Left forelimb (tissue), 1 donor: ENCODE results near the gene ZNF581.
A peak's percentile ranks its signal among the peaks of the same experiment; 100 is the strongest.

Experiments
- DNase-seq: peaks from one replicate; pipeline ENCODE4 v3.0.0-alpha.2; 2018; ENCODE audit warnings: low spot score

The ZNF581 gene

GRCh38 chr19:55648585-55649267, 5.3 kb downstream of the ZNF581 start:
- DNase-seq, result no peak

GRCh38 chr19:55649268-55650125, 6.0 kb downstream of the ZNF581 start:
- DNase-seq, result no peak

GRCh38 chr19:55650126-55650557, 6.7 kb downstream of the ZNF581 start:
- no peak for DNase-seq

GRCh38 chr19:55650602-55651230, 7.3 kb downstream of the ZNF581 start:
- DNase-seq, result no peak

- DNase-seq, result no peak
These were observed 7.8 kb downstream of the ZNF581 start for GRCh38 chr19:55651236-55651635.

DNA sequence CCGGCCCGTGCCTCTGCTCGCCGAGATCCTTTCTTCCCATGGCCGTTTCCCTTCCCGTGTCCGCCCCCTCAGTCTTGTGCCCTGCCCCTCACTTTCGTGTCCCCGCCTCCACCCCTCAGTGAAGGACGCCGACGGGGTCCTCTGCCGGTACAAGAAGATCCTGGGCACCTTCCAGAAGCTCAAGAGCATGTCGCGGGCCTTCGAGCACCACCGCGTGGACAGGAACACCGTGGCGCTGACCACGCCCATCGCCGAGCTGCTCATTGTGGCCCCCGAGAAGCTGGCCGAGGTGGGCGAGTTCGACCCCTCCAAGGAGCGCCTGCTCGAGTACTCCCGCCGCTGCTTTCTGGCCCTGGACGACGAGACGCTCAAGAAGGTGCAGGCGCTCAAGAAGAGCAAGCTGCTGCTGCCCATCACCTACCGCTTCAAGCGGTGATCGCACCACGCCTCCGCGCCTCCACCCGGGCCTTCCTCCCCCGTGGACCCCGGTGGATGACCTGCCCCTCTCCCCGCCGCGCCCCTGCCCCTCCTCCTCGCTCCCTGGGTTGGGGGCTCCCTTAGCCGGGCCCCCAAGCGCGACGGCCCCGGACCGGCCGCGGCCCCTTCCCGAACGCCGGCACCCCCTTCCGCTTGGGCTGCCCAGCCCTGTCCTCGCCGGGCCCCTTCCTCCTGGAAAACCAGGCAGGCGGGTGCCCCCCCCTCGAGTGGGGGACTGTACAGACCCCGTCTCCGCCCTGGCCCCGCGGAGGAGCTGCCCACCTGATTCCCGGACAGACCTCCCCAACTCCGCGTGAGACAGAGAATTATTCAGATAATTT, 9.1 kb downstream of the ZNF581 start:
- no peak for DNase-seq

DNA sequence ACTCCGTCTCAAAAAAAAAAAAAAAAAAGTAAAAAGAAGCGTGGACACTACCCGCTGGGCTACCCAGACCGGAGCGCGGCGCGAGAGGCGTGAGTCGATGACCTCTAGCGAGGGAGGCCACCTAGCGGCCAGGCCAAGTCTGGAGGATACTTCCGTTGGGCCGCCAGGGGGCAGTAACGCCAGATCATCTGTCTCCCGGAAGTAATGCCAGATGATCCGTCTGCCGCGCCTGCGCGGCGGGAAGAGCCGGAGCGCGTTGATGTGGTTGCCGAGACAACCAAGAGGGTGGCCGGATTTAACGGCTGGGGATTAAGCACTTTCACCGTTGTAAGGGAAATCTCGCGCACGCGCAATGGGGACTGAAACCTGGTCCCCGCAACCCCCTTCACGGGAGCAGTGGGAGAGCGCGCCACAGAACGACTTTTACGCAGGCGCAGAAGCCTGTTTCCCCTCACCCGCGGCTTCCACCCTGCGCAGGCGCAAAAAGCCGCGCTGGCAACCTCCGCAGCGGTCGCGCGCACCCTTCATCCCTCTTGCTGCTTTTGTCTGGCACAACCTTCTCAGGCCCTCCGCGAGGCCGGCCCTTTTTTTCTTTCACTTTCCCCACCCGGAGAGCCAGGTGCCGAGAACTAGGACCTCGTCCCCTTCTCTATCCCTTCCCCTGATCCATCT, 10.3 kb downstream of the ZNF581 start:
- DNase-seq, result peak; percentile 98

GRCh38 chr19:55654323-55654867, 10.9 kb downstream of the ZNF581 start:
- peak; percentile 99 for DNase-seq

DNA sequence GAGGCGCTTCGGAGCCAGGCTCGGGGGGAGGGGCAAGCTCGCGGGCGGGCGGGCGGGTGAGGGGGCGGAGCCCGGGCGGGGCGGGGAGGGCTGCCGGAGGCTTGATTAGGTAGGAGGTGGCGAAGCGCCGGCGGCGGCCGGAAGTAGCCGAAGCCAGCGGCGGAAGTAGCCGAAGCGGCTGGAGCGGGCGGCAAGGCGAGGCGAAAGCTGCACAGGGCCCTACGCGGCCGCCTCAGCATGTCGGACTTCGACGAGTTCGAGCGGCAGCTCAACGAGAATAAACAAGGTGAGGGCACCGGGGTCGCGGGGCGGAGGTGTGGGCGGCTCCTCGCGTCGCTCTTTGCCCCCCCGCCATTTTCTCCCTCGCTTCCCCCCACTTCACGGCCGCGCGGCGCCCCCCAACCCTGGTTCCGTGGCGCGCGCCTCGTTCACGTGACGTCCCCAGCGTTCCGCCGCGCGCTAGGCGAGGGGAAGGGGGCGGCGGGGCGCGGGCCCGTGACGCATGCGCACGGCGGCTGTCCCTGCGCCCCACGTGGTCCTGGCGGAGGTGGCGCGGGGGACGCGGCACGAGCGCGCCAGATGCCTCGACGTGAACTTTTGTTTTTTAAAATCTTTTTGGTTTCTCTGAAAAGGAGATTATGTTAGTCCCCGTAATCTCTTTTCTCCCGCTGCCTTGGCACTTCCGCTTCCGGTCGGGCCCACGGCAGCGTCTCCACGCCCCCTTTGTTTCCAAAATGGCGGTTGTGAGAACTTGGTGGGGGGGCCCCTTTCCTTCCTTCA, 11.6 kb downstream of the ZNF581 start, which contains the start of gene U2AF2:
TSS of gene U2AF2 (plus strand) at position 168 of the 780 bp plus-strand sequence. CDS start at position 238, 70 bp downstream.
- DNase-seq, result peak; percentile 99

DNA sequence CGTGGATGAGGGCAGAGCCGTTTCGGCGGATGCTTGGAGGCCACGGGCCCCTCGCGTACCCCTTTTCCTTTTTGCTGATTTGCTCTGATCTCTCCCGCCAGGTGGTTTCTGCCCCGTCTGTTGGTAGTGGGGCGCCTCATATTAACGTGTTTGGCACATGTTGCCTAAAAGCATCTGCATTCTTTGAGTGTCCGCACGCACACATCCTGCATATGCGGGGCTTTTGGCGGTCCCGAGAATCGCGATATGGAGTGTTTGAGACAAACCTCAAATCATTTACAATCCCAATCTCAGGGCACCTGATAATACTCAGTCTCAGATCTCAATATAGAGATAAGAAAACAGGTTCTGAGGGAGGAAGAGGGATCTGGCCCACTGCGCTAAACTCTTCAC, 12.2 kb downstream of the ZNF581 start:
- DNase-seq, result no peak

DNA sequence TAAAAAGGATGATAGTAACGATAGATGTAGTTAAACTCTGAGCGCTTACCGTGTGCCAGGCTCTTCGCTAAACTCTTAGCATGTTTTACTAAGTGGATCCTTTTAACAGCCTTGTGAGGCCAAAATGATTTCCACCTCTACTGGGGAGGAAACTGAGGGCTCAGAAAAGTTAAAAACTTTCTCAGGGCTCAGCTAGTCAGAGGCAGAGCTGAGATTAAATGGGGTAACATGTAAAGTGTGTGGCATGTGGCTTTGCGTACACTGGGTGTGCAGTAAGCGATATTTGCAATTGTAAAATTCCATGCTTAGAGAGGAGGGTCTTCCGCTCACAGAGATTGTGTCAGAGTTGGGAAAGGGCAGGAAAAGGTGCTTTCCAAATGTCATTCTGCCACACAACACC, 13.1 kb downstream of the ZNF581 start:
- no peak for DNase-seq

DNA sequence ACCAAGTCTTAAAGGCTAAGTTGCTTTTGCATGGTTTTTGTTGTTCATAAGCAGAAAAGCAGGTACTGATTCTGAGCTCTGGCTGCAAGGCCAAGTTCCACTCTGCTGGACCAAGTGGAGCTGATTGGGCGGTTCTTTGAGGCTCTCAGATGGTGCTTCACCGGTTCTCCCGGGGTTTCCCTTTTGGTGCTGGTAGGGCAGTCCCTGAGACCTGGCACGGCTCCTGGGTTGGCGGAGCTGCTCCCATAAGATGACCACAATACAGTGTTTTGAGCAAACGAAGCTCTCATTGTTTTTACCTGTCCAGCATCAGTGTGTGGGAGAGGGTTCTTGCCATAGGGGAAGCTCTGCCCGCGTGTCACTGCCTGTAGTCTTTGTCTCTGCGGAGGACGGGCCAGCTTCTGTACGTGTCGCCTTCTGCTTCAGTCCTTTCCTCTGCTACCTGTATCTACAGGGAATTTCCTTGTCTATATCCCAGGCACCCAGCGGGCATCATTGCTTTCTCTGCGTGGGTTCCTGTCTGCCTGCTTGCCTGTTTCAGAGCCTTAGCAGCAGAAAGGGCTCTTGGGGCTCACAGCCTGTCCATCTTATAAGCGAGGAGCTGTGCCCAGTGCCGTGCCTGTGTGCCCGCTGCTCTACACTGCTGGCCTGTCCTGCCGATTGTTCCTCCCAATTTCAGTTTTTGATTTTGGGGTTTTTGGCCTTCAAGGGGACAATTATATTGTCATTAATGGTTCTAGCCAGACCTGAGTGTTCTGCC, 13.7 kb downstream of the ZNF581 start:
- no peak for DNase-seq

DNA sequence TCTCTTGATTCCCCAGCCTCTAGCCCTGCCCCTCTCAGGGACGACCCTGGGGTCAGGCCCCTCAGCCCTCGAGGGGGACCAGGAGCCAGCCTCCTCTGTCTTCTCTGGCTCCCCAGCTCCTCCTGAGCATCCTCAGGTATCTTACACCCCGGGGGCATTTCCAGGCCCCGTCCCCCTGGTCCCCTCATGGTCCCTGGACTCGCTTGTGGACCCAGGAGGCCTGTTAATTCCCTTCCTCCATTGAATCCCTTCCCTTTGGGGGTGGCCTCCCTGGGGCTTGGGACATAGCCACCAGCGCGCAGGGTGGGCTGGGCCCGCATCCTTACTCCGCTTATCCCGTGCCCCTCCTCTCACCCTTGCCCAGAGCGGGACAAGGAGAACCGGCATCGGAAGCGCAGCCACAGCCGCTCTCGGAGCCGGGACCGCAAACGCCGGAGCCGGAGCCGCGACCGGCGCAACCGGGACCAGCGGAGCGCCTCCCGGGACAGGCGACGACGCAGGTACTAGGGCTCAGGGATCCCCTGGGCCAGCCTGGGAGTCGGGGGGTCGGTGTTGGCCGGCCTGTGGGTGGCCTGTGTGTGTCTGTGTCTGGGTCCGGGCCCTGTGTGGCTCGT, 15.5 kb downstream of the ZNF581 start:
- no peak for DNase-seq

GRCh38 chr19:55659822-55660221, 16.4 kb downstream of the ZNF581 start:
- no peak for DNase-seq

GRCh38 chr19:55660404-55660803, 17.0 kb downstream of the ZNF581 start:
- DNase-seq, result no peak

GRCh38 chr19:55660991-55661390, 17.5 kb downstream of the ZNF581 start:
- DNase-seq, result no peak

DNA sequence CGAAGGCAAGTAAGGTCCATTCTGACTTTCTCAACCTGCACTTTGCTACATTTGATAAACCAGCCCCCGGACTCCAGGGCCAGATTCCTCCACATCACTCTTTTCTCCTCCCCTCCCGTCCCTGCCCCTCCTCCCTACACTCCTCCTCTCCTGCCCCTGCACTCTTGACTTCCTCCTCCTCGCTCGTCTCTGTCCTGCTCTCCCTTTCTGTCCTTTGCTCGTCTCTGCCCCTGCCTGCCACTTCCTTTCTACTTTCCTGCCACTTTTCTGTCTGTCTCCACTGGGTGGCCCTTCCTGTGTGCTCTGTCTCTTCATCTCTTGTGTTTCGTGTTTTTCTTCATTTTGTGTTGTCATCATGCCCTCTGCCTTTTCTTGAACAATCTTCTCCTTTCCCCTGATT, 18.4 kb downstream of the ZNF581 start:
- DNase-seq, result no peak

DNA sequence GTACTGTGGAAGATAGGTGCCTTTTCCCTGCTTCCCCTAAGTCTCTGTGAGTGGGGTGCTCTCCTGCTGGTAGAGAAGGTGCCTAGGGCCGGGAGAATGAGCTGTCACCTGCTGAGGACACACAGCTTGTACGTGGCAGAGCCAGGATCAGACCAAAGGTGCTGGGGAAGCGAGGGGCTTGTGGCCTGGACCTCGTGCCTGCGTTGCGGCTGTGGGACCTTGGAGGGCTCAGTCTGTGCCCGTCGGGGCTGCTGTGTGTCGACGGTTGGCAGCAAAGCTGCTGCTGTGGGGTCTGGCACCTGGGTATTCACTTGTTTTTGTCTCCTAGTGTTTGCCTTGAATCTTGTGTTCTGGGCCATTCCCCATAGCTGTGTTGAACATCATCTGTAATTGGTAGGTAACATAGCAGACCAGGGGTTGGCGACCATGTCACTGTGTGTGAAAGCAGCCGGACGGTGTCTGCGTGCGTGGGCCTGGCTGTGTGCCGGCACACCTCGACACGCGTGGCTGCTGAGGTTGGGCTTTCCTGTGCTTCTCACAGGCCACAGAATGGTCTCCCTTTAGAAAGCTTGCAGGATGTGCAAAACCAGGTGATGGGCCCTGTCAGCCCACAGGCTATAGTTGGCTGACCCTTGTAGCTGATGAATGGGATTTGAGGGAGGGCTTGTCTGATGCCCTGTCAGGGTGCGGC, 20.5 kb downstream of the ZNF581 start:
- DNase-seq, result no peak
